ENCODE results near the gene GLIS1. TPM values are rescaled to one million over a fixed set of nuclear protein-coding genes. Genes with fewer than 3 reads are reported as not detected.

The GLIS1 gene
- total and polyA plus RNA-seq, 10 of the 15 experiments (the other 5 are each of a cell fraction or from before 2014, with no cell fraction given), result not detected

- TF ChIP-seq ZBTB40 (IDR thresholded peaks at IDR 0.05; ENCODE audit: borderline replicate concordance) (no peak), NFXL1 (IDR thresholded peaks at IDR 0.05; ENCODE audit: borderline replicate concordance) (no peak), STAT3 (IDR thresholded peaks at IDR 0.05; ENCODE audit: low read depth, low read length) (no peak), NR2C2 (IDR thresholded peaks at IDR 0.05; ENCODE audit: borderline replicate concordance, control insufficient read depth, insufficient read length, low read depth) (no peak), SP1 (IDR thresholded peaks at IDR 0.05; ENCODE audit: low read depth, low read length) (no peak), ATF7 (IDR thresholded peaks at IDR 0.05; ENCODE audit: low read depth) (no peak)
Observed at GRCh38 chr1:53508056-53508990, 230.6 kb downstream of the GLIS1 start (continued).

DNA sequence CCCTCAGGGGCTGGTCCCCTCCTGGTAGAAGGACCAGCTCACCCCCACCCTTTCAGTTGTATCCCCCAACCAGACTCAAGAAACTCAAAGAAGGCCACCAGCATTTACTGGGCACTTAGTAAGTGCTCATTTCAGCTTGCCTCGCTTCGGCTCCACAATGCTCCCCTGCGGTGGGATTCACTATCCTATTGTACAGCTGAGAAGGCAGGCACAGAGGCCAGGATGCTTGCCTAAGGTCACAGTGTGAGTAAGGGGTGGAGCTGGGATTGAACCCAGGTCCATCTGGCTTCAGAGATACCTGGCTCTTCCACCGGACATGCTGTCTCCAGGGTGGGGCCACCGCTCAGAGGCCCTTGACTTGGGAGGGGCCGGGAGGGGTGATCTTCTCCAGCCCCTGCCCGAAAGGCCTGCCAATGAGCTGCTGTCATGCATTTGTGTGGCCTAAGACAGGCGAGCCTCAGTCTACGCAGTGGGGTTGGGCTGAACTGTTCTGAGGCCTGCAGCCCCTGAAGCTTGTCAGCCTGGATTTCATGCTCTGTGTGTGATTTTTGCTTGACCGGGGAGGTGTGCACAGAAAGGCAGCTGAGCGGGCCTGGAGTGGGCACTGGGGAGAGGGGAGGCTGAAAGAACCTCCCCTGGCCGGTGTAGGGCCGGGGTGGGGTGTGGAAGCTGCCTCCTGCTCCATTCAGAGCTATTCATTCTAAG is 231.7 kb downstream of the GLIS1 start:
- CTCF ChIA-PET, result interaction anchor here (0.8 kb wide), 1 partner anchor 19 kb away, joined by 3 read pairs; no protein-coding TSS in a partner anchor
- no peaks in the 10 kb centered on the region for H4K20me1 ChIP-seq (ENCODE audit: control insufficient read depth, insufficient read depth)
- H3K27ac ChIP-seq (ENCODE audit: control insufficient read depth, insufficient read depth), result no peak overlapping the region
- WGBS (ENCODE audit: insufficient coverage, insufficient replicate concordance, low lambda C conversion rate, missing lambda C conversion rate), result 44% methylated on average over 13 of the region's 13 CpGs
- no peak for TF ChIP-seq SP1 (IDR thresholded peaks at IDR 0.05; ENCODE audit: low read depth, low read length)
- no peak for TF ChIP-seq RFX5 (IDR thresholded peaks at IDR 0.05; ENCODE audit: low read depth, low read length)
- TF ChIP-seq SIX5 (IDR thresholded peaks at IDR 0.05; ENCODE audit: low read depth, low read length, severe bottlenecking), result no peak
- TF ChIP-seq GABPA (IDR thresholded peaks at IDR 0.05; ENCODE audit: low read depth), result no peak
- TF ChIP-seq ZNF24 (IDR thresholded peaks at IDR 0.05), result no peak
- no peak for TF ChIP-seq TBL1XR1 (IDR thresholded peaks at IDR 0.05; ENCODE audit: low read depth, low read length)
- TF ChIP-seq NFYA (IDR thresholded peaks at IDR 0.05; ENCODE audit: borderline replicate concordance, low read depth, low read length), result no peak
- H2AFZ ChIP-seq (ENCODE audit: control insufficient read depth, low read depth, low read length), result no peak overlapping the region
- no peaks in the 10 kb centered on the region for H3K4me1 ChIP-seq (ENCODE audit: control insufficient read depth, insufficient read depth, low read length)
- RAD21 ChIA-PET (ENCODE audit: unreplicated experiment), result no interaction called here
- intact Hi-C loops (cut with micrococcal nuclease; ENCODE audit: unreplicated experiment) (no loop called here), in situ Hi-C loops (cut with MboI) (no loop called here)
- POLR2A ChIA-PET, result no interaction called here
- SMC1A ChIA-PET (ENCODE audit: uncharacterized antibody, unreplicated experiment), result no interaction called here
- no peak for DNase-seq (ENCODE audit: low read depth, low spot score)
- no peak overlapping the region for H3K4me2 ChIP-seq (ENCODE audit: control insufficient read depth, insufficient read depth)
- no peak for FAIRE-seq
- BruUV-seq (replicated peaks), result no TSS peak
- H3K9ac ChIP-seq (ENCODE audit: control insufficient read depth, insufficient read depth, low read length), result no peak overlapping the region
- H3K27me3 ChIP-seq (replicated peaks in 1 of 2; ENCODE audit: control insufficient read depth in 2 of 2, insufficient read depth in 2 of 2, low read length in 1 of 2), result no peaks in the 10 kb centered on the region
- no peaks in the 10 kb centered on the region for H3K79me2 ChIP-seq (ENCODE audit: control insufficient read depth, insufficient read depth, low read length)
- no peaks in the 10 kb centered on the region for H3K36me3 ChIP-seq (ENCODE audit: control insufficient read depth in 2 of 2, insufficient read depth in 2 of 2, low read length in 1 of 2)
- ATAC-seq, result no peak
- H3K9me3 ChIP-seq (replicated peaks; ENCODE audit: control insufficient read depth, insufficient read depth, low read length), result no peaks in the 10 kb centered on the region
- no peak overlapping the region for H3K4me3 ChIP-seq

Data from GM12878 (cell line).